SJSA1 (cell line): Measurements from ENCODE around the gene CD38. TPM values are rescaled to one million over a fixed set of nuclear protein-coding genes. Genes with fewer than 3 reads are reported as not detected.
"Not testable (repeated sequence)": the region's sequence is repeated elsewhere in the genome, so short reads cannot be mapped to it uniquely, and the experiment has no call there.

Source experiments
- DNase-seq, 2 experiments: peaks; one replicate each; pipeline ENCODE4 v3.0.0-alpha.2; 2015 to 2020; ENCODE audit warnings: low spot score in 2 of 2, low read depth in 1 of 2
- H3K27ac ChIP-seq: fragments of 250-450 bp; sonication (Bioruptor Pico); 2 replicates; pipeline ENCODE4 v1.5.1; 2020; ENCODE audit warnings: mild to moderate bottlenecking, moderate library complexity
- H3K27me3 ChIP-seq: fragments of 250-450 bp; sonication (Bioruptor Pico); replicated peaks from 2 replicates; pipeline ENCODE4 v1.5.1; 2020; ENCODE audit warnings: mild to moderate bottlenecking, moderate library complexity
- H3K36me3 ChIP-seq: fragments of 250-450 bp; sonication (Bioruptor Pico); 2 replicates; pipeline ENCODE4 v1.5.1; 2020; ENCODE audit warnings: mild to moderate bottlenecking
- H3K4me1 ChIP-seq: fragments of 250-450 bp; sonication (Bioruptor Pico); replicated peaks from 2 replicates; pipeline ENCODE4 v1.6.1; 2021; ENCODE audit warnings: mild to moderate bottlenecking
- H3K4me3 ChIP-seq: fragments of 250-450 bp; sonication (Bioruptor Pico); 2 replicates; pipeline ENCODE4 v1.5.1; 2020; ENCODE audit warnings: mild to moderate bottlenecking
- H3K9me3 ChIP-seq: fragments of 250-450 bp; sonication (Bioruptor Pico); replicated peaks from 2 replicates; pipeline ENCODE4 v1.5.1; 2020; ENCODE audit warnings: mild to moderate bottlenecking
- total RNA-seq: library from RNA; depleted of rRNA; stranded (reverse); fragments of >200 nt; shearing (Covaris generic); gene quantifications from 2 replicates; pipeline ENCODE4 v1.2.3, GENCODE V29; 2014

The CD38 gene
- total RNA-seq, 1 experiment from 2014 or later, result 0.05 TPM

- H3K4me1 ChIP-seq, result no peaks in the 10 kb centered on the region
- H3K27ac ChIP-seq, result no peak overlapping the region
- no peaks in the 10 kb centered on the region for H3K36me3 ChIP-seq
- DNase-seq, result no peak
- no peaks in the 10 kb centered on the region for H3K9me3 ChIP-seq
- H3K27me3 ChIP-seq, result no peaks in the 10 kb centered on the region
- no peak overlapping the region for H3K4me3 ChIP-seq
Measured at GRCh38 chr4:15837591-15837990, 59.5 kb downstream of the CD38 start.

- not testable (repeated sequence) for H3K36me3 ChIP-seq, H3K27me3 ChIP-seq, H3K4me3 ChIP-seq, H3K9me3 ChIP-seq, DNase-seq, H3K27ac ChIP-seq, H3K4me1 ChIP-seq
Measured at GRCh38 chr4:15841194-15841730, 63.1 kb downstream of the CD38 start.

GRCh38 chr4:15847746-15848145 lies 69.6 kb downstream of the CD38 start:
- Histone ChIP-seq H3K4me1 (no peaks in the 10 kb centered on the region), H3K9me3 (no peaks in the 10 kb centered on the region), H3K36me3 (no peaks in the 10 kb centered on the region), H3K27ac (no peak overlapping the region), H3K4me3 (no peak overlapping the region), H3K27me3 (no peaks in the 10 kb centered on the region)
- no peak for DNase-seq

- H3K36me3 ChIP-seq, result no peaks in the 10 kb centered on the region
- no peaks in the 10 kb centered on the region for H3K9me3 ChIP-seq
- DNase-seq, result no peak
- no peaks in the 10 kb centered on the region for H3K4me1 ChIP-seq
- no peak overlapping the region for H3K4me3 ChIP-seq
- H3K27ac ChIP-seq, result no peak overlapping the region
- no peaks in the 10 kb centered on the region for H3K27me3 ChIP-seq
Measured at GRCh38 chr4:15848191-15848842, 70.2 kb downstream of the CD38 start.

GRCh38 chr4:15851969-15852368 lies 73.8 kb downstream of the CD38 start:
- no peaks in the 10 kb centered on the region for H3K27me3 ChIP-seq
- no peaks in the 10 kb centered on the region for H3K4me1 ChIP-seq
- H3K27ac ChIP-seq, result no peak overlapping the region
- no peak overlapping the region for H3K4me3 ChIP-seq
- H3K36me3 ChIP-seq, result no peaks in the 10 kb centered on the region
- no peaks in the 10 kb centered on the region for H3K9me3 ChIP-seq
- DNase-seq, result no peak

GRCh38 chr4:15852524-15852923 lies 74.4 kb downstream of the CD38 start:
- no peaks in the 10 kb centered on the region for H3K4me1 ChIP-seq
- no peaks in the 10 kb centered on the region for H3K36me3 ChIP-seq
- no peak for DNase-seq
- no peak overlapping the region for H3K27ac ChIP-seq
- H3K27me3 ChIP-seq, result no peaks in the 10 kb centered on the region
- H3K4me3 ChIP-seq, result no peak overlapping the region
- H3K9me3 ChIP-seq, result no peaks in the 10 kb centered on the region

- Histone ChIP-seq H3K4me3 (no peak overlapping the region), H3K27me3 (no peaks in the 10 kb centered on the region), H3K27ac (no peak overlapping the region), H3K36me3 (no peaks in the 10 kb centered on the region), H3K4me1 (no peaks in the 10 kb centered on the region), H3K9me3 (no peaks in the 10 kb centered on the region)
- DNase-seq, result no peak
Measured at GRCh38 chr4:15853345-15853744, 75.2 kb downstream of the CD38 start.

GRCh38 chr4:15855804-15856475 lies 77.8 kb downstream of the CD38 start:
- Histone ChIP-seq H3K27ac (no peak overlapping the region), H3K27me3 (no peaks in the 10 kb centered on the region), H3K9me3 (no peaks in the 10 kb centered on the region), H3K4me1 (no peaks in the 10 kb centered on the region), H3K36me3 (no peaks in the 10 kb centered on the region), H3K4me3 (no peak overlapping the region)
- DNase-seq, result no peak

- not testable (repeated sequence) for H3K4me1 ChIP-seq, H3K27me3 ChIP-seq, H3K27ac ChIP-seq, H3K4me3 ChIP-seq, DNase-seq, H3K9me3 ChIP-seq, H3K36me3 ChIP-seq
Measured at GRCh38 chr4:15861198-15861597, 83.1 kb downstream of the CD38 start.

GRCh38 chr4:15864651-15865566 lies 86.8 kb downstream of the CD38 start:
- H3K4me3 ChIP-seq, result no peak overlapping the region
- no peaks in the 10 kb centered on the region for H3K36me3 ChIP-seq
- H3K27me3 ChIP-seq, result no peaks in the 10 kb centered on the region
- H3K27ac ChIP-seq, result no peak overlapping the region
- H3K4me1 ChIP-seq, result no peaks in the 10 kb centered on the region
- no peaks in the 10 kb centered on the region for H3K9me3 ChIP-seq
- no peak for DNase-seq

- DNase-seq, result no peak
- no peaks in the 10 kb centered on the region for H3K36me3 ChIP-seq
- no peaks in the 10 kb centered on the region for H3K4me1 ChIP-seq
- H3K4me3 ChIP-seq, result no peak overlapping the region
- no peaks in the 10 kb centered on the region for H3K9me3 ChIP-seq
- H3K27ac ChIP-seq, result no peak overlapping the region
- H3K27me3 ChIP-seq, result no peaks in the 10 kb centered on the region
Measured at GRCh38 chr4:15868111-15868510, 90.0 kb downstream of the CD38 start.

GRCh38 chr4:15868826-15869413 lies 90.8 kb downstream of the CD38 start:
- H3K27ac ChIP-seq, result no peak overlapping the region
- no peaks in the 10 kb centered on the region for H3K4me1 ChIP-seq

GRCh38 chr4:15870079-15870478 lies 92.0 kb downstream of the CD38 start:
- Histone ChIP-seq H3K9me3 (no peaks in the 10 kb centered on the region), H3K36me3 (no peaks in the 10 kb centered on the region), H3K27ac (no peak overlapping the region), H3K27me3 (no peaks in the 10 kb centered on the region), H3K4me1 (no peaks in the 10 kb centered on the region), H3K4me3 (no peak overlapping the region)
- DNase-seq, result no peak

More at GRCh38 chr4:15868826-15869413, 90.8 kb downstream of the CD38 start:
- Histone ChIP-seq H3K27me3 (no peaks in the 10 kb centered on the region), H3K9me3 (no peaks in the 10 kb centered on the region), H3K36me3 (no peaks in the 10 kb centered on the region), H3K4me3 (no peak overlapping the region)
- no peak for DNase-seq
